Stimulated activated CD8-positive, alpha-beta memory T cell treated with anti-CD3 and anti-CD28 coated beads, Interleukin-12 subunit alpha, Interleukin-12 subunit beta, amount 100 ng/mL, for 1 hour (primary cell): Measurements from ENCODE around the gene HIVEP1.
"Not testable (repeated sequence)": the region's sequence is repeated elsewhere in the genome, so short reads cannot be mapped to it uniquely, and the experiment has no call there.

Source experiments
- DNase-seq: peaks from one replicate; pipeline ENCODE4 v3.0.0-alpha.2; 2020; ENCODE audit warnings: low read depth

HIVEP1 gene

DNA sequence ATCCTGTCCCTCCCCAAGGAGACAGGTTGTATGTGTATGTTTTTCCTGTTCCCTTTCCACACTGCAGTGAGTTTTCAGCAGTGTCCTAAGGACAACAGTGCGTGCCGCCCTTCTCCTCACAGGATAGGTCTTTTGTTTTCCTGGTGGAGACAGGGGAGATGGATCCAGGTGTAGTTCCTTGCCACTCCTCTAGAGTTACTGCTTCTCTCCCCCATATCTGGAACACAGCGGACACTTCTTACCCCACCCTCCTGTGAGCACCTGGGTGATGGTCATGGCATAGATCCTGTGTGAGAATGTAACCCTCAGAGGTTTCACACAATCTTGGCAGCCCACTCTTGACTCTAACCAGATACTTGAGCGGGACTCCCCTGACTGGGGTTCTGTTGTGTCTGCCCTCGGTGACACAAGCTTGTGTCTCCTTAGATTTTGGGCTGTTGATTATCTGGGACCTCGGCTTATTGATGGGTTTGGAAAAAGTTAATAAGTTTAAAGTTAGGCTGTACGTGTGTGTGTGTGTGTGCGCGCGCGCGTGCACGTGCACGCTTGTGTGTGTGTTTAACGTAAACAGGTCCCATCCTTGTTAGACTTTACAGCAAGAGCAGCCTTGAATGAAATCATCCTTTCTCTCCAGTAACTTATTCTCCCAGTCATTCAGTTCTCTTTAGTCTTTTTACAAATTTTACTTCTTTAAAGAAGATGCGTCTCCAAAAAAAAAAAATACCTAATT lies 146.7 kb downstream of the HIVEP1 start:
- DNase-seq: no peak

DNA sequence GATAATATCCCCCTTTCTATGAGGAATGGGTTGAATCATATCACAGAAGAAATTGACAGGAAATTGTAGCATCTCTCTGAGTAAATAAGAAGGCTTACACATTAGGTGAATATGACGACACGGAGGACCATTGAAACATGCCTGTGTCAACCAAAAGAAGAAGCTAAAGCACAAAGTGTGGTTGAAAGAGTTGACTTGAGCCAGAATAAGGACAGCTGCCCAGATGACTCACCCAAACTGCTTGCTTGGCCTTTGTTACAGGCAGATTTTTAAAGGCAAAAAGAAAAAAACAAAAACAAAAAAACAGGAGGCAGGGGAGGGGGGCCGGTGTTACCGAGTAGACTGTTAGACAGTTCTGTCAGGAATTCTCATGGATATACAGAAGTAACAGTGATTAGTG lies 148.2 kb downstream of the HIVEP1 start:
- DNase-seq: no peak

DNA sequence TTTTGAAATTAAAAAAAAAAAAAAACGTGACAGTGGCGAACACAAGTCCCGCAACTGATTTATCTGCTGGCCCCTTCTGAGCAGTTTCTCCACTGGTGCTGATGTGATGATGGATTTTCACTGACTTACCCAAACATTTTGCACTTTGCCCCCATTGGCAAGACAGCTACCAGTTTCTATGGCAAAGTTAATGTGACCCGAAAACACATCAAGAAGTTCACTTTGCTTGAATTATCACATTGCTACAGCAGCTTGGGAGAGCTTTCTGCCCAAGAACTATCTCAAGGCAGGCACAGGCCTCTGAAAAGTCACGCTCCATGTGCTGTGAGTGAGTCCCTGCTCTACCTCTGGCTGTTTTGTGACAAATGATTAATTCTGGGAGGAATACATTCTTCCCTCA lies 150.1 kb downstream of the HIVEP1 start:
- no peak for DNase-seq

DNA sequence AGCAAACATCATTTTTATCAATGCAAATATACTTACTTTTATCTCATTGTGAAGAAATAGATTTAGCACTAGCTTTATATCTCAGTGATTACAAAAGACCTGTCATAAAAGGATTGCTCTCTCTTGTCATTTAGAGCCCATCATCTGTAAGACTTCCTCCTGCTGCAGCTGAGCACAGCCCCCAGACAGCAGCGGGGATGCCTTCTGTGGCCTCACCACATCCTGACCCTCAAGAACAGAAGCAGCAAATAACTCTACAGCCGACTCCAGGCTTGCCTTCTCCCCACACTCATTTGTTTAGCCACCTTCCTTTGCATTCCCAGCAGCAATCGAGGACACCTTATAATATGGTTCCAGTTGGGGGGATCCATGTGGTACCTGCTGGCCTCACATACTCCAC lies 151.0 kb downstream of the HIVEP1 start:
- DNase-seq: peak; percentile 33

DNA sequence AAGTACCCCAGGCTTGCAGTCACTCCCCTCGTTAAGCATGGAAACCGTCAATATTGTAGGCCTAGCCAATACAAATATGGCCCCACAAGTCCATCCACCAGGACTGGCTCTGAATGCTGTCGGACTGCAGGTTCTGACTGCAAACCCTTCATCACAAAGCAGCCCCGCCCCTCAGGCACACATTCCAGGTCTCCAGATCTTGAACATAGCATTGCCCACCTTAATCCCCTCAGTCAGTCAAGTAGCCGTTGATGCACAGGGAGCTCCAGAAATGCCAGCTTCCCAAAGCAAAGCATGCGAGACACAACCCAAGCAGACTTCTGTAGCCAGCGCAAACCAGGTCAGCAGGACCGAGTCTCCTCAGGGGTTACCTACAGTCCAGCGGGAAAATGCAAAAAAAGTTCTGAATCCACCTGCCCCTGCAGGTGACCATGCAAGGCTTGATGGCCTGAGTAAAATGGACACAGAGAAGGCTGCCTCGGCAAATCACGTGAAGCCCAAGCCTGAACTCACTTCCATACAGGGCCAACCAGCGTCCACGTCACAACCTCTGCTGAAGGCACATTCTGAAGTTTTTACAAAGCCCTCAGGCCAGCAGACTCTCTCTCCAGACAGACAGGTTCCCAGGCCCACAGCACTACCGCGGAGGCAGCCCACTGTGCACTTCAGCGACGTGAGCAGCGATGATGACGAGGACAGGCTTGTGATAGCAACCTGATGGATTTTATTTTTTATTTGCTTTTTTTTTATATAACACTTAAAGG lies 151.8 kb downstream of the HIVEP1 start:
- no peak for DNase-seq

DNA sequence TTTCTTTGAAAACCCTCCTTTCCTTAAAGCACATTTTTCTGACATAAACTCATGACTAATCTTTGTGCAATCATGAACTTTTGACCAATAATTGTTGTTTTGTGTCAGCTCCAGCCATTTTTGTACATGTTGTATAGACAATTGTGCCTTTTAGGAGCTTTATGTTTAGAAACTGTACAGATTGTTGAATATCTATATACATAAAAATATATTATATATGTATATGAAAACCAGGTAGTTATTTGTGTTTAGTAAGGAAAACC lies 152.3 kb downstream of the HIVEP1 start:
- DNase-seq: no peak

DNA sequence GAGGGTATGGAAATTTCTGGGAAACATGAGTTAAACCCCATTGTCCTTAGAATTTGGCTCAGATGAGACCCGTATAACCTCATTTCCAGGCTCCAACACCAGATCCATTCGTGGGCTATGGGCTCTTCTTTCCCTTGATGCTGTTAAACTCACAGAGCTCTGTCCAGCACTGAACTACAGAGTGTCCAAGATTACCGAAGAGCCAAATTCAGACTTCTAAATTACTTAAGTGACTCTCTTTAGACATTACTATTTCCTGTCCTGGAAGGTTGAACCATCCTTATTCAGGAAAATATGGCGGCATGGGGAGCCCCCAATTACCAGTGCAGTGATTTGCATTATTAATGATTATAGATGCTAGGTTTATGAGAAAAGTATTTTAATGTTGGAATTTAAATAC lies 153.2 kb downstream of the HIVEP1 start:
- DNase-seq: no peak

DNA sequence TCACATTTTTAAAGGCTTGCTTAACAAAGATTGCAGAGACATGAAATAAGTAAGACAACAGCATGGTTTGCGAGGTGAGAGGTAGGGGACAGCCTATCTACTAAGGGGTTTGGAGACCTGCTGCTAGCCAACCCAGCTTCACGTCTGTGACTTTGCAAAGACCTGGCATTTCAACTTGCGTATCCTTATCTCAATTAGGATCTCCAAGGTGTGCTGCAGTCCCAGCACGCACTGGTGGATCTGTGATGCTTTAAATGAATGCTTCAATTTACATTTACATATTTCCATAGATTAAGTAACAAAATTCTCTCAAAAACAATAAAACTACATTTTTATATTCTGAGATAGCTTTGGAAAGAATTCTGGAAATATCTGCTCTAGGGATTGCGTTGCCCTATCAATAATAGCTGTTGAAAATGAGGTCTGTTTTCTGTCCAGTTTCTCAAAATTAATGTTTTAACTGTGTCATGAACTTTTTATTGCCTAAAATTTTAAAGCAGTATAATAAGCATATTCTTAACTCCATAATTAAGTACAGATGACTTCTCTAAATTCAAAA lies 153.7 kb downstream of the HIVEP1 start:
- no peak for DNase-seq

DNA sequence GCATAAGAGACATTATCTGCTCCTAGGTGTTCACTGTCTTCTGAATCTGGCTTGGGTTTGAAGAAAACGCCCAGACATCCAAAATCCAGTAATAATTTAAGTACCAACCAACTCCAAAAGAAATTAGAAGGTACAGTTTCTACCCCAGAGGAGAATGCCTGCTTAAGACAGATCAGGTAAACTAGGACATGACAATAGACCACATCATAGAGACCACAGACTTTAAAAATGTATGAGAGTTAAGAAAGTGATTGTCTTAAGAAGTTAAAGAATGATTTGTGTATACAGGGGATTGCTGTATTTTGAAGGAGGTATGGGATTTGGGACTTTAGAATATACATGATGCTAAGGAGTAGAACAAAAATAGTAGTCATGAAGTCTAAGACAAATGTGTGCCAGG lies 157.3 kb downstream of the HIVEP1 start:
- DNase-seq: no peak

DNA sequence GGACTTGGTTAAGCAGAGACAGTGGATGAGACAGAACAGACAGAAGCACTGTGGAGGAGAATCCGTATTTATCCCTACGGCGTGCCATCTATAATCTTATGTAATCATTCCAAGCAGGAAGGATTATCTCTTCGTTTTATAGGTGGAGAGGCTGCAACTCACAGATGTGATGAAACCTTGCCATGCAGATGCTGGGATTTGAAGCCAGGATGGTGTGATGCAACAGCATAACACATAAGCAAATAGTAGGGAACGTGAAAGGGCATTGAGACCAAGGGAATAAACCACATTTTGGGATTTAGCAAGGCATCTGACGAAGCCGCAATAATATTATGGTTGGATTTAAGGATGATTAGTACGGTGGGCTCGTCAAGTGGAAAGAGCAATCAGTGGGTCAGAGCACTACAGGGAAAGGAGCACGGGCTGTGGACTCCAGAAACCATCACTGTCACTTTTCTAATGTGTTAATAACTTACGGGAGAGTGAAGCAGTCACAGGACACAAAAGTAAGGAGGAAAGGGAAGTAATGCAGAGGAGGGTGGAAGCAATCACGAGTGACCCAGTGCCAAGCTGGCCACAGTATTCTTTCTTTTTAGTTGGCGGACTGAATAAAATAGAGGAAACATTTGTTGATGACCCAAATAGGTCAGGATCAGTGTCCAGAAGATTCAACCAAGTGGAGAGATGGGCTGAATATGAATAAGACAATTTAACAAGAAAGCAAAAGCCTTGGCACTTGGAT lies 158.4 kb downstream of the HIVEP1 start:
- DNase-seq: no peak

DNA sequence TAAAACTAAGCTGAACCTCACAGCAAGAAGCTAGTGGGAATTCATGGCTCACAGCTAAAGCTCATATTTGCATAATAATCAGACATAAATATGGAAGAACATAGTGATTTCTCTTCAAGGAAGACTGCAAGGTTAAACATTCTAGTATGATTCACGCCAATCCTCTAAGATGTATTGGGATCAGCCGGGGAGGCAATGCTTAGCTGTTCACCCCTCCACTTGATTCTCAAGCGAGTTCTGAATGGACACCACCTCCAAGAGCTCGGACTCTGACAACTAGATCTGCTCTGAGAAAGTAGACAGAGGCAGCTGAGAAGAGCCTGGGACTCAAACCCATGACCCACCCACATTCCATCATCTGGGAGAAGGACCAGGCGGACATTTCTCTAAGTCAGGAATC lies 159.6 kb downstream of the HIVEP1 start:
- no peak for DNase-seq

DNA sequence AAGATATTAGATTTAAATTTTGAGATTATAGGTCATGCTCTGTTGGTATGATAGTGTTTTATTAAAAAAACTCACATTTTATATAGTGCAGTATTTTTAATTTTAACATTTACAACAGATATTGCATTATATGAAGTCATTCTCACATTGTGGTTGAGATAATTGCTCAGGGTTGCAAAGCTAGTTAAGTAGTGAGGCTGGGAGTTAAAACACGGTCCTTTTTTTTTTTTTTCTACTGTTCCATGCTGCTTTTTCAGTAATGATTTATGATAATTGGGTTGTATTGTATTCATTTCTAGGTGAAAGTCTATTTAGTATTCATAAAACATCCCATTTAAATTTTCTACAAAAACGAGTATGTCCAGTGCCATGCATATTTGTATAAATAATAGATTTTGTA lies 160.5 kb downstream of the HIVEP1 start:
- no peak for DNase-seq

DNA sequence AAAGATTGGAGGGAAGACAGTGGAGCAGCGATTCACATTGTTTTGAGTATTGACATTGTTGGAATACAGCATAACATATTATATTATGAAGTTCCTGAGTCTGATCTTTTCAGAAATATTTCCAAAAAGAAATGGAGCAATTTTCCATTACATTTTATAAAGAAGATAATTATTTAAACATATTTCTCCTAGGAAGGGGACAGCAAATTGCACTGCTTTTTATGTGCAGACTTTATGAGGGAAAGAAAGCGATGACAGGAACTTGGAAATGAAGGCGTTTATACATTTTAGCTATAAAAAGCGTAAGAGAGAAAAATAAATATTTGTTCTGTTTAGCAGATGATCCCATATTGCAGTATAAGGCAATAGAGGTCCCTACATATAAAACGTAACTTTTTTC lies 161.1 kb downstream of the HIVEP1 start:
- no peak for DNase-seq

DNA sequence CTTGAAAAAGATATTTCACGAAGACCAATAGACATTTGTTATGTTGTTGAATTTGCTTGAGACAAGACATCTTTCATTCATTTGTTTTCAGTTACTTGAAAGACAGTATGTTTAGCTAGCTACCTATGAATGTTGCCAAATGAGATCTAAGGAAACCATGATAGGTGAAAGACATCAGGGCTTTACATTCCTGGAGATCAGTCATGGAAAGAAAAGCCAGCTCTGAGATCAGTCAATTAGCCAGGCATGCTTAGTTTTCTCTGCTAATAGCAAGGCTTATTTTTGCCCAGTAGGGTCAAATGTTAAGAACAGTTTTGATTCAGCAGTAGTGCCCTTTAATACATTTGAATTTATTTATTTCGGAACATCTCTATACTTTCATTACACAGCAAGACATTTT lies 161.5 kb downstream of the HIVEP1 start:
- no peak for DNase-seq

DNA sequence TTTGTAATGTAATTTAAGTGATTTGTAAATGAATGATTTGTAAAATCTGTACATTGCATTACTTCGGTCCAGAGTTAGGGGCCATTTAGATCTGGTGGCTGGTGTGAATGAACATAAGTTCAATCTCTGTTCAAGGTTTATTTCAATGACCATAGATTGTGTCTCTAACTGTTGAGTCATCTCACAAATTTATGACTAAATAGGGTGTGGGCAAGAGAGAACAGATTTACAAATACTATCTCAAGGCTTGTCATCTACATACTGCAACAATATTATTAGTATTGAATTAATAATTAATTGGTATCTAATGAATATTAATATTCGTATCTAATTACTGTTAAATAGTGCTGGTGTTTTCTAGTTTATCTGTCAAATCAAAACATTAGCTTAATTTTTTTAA lies 162.8 kb downstream of the HIVEP1 start:
- no peak for DNase-seq

DNA sequence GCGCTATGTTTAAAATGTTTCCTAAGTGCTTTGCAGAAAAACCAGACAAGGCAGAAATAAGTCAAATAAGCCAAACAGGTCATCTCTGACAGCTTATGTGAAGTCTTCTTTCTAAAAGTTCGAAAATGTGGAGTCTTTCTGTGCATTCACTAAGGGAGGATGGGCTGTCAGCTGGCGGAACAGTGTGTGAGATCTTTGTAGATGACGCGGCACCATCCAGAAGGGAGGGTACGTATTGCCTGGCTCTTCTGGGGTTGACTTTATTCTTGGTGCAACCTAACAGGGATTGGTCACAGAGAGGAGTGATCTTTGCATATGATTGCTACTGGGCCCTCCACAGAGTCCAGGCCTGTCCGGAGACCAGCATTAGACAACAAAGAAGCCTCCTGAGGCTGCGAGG lies 163.5 kb downstream of the HIVEP1 start:
- DNase-seq: no peak

DNA sequence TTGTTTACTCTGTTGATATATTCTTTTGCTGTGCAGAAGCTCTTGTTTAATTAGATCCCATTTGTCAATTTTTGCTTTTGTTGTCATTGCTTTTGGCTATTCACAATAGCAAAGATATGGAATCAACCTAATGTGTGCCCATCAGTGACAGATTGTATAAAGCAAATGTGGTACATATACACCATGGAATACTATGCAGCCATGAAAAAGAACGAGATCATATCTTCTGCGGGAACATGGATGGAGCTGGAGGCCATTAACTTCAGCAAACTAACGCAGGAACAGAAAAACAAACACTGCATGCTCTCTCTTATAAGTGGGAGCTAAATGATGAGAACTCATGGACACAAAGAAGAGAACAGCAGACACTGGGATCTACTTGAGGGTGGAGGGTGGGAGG lies 164.7 kb downstream of the HIVEP1 start:
- not testable (repeated sequence) for DNase-seq

DNA sequence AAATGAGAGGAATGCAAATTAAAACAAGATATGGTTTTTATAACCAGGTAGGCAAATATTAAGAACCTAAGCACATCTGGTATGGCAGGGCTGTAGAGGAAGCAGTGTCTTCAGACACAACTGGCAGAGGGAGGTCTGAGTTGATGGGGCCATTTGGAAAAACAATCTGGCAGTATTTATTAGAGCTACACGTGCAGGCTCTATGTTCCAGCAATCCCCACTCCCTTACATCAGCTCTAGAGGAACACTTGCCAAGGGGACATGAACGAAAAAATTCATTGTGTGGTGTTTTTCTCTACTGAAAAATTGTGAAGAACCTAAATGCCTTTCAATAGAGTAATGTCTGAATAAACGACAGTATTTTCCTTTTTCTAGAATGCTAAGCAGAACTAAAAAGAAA lies 166.4 kb downstream of the HIVEP1 start:
- no peak for DNase-seq

DNA sequence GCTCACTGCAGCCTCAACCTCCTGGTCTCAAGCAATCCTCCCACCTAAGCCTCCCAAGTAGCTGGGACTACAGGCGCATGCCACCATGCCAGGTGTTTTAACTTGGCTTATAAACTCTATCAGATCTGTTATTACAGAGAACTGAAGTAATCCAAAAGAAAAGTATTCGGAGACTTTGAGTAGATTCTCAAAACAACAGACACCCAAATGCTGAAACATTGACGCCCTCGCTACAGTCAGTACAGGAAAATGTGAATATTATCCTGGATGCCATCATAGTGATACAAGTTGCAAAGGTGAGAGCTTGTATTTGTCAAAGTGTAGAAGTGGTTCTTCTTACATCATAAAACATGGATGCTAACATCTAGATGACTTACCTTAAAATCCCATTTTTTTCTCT lies 169.4 kb downstream of the HIVEP1 start:
- no peak for DNase-seq

DNA sequence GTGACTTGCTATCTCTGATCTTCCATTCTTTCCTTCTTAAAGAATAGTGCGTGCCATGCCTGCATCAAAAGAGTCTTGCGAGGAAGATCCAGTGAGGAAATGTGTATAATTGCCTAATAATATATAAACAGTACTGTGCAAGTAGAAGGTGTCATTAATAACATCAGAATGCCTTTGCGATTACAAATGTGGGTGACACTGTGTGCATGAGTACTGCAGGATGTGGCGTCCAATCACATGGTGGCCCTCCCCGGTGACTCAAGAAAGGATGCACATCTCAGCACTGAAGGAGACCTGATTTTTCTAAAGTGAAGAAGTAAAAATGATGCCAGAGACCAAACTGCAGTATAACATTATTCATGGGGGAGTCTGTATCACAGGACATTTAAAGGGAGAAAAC lies 170.6 kb downstream of the HIVEP1 start:
- DNase-seq: no peak

DNA sequence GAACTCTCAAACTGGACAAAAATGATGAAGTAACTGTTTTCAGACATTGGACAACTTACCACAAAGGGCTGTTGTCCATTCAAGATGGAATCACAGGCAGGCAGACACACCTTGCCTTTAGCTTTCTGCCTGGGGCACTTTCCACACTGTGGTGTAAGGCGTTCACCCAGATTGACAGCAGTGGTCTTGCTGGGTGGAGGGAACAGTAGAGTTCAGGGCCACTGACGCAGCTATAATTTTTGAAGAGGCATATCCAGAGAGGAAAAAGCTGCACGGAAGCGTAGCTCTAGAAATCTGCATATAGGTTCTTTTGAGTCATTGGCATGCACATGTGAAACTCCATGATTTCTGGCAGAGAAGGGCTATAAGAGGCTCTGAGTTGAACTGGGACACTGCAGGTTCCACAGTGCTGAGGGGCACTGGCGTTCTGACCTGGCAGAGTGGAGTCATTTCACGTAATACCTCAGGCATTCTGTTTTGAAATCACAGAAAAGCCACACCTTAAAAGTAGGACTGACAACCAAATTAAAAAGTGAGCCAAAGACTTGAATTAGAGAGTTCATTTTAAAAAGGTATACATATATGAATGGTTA lies 173.1 kb downstream of the HIVEP1 start:
- no peak for DNase-seq

DNA sequence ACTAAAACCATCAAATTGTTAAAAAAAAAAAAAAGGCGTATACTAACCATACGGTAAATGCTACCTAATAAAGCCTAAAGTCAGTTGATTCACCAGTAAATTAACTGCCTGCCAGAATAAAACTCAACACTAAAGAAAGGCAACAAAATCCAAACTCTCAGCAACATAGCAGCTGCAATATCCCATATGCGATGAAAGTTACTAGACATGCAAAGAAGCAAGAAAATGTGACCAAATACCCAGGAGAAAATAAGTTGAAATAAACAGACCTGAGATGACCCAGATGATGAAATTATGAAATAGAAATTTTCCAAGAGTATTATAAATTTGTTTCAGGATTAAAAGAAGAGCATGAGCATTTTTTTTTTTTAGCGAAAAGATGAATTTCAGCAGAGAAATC lies 174.4 kb downstream of the HIVEP1 start:
- DNase-seq: no peak

DNA sequence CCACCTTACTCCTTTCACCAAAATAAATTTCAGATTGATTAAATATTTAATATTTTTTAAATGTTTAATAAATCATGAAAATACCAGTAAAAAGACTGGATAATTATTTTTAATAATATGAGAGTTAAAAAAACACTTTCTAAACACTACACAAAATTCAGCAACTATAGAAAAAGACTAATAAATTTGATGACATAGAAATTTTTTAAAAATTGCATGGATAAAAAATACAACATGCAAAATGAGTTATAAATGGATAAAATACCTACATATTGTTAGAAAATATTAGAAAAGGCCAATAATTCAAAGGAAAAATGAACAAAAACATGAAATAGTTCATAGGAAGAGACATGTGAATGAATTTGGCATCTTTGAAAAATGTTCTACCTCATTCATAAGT lies 177.0 kb downstream of the HIVEP1 start:
- no peak for DNase-seq
